Testis (tissue), 3 donors: ENCODE data around the gene FGF3. TPM values are rescaled to one million over a fixed set of nuclear protein-coding genes. Genes with fewer than 3 reads are reported as not detected.
"Not testable (repeated sequence)": the region's sequence is repeated elsewhere in the genome, so short reads cannot be mapped to it uniquely, and the experiment has no call there.

Experiments
- DNase-seq: peaks from one replicate; pipeline ENCODE4 v3.0.0-alpha.2; 2019
- H3K27ac ChIP-seq, 2 donors: fragments of 200-600 bp; sonication (generic); one replicate each; pipeline ENCODE4 v1.5.1; 2019
- H3K27me3 ChIP-seq: fragments of 200-600 bp; sonication (generic); one replicate; pipeline ENCODE4 v1.5.1; 2019
- H3K36me3 ChIP-seq: fragments of 200-600 bp; sonication (generic); one replicate; pipeline ENCODE4 v1.5.1; 2017; ENCODE audit warnings: low read depth; ENCODE audit errors: missing control alignments
- H3K4me1 ChIP-seq: fragments of 200-600 bp; sonication (generic); one replicate; pipeline ENCODE4 v1.5.1; 2019
- H3K4me3 ChIP-seq, 2 donors: fragments of 200-600 bp; sonication (generic); one replicate each; pipeline ENCODE4 v1.5.1; 2017 to 2019
- H3K9me3 ChIP-seq: fragments of 200-600 bp; sonication (generic); one replicate; pipeline ENCODE4 v1.5.1; 2017
- POLR2A ChIP-seq: fragments of 450-650 bp; IDR thresholded peaks from one replicate; pipeline ENCODE4 v1.6.1; 2017; ENCODE audit warnings: antibody characterized with exemption, mild to moderate bottlenecking, moderate library complexity
- WGBS, 2 donors: methylation state at CpG; one replicate each; pipeline ENCODE4 v1.1.5; 2018; 5-methylcytosine and 5-hydroxymethylcytosine counted together
- intact Hi-C: fragments of 100-400 bp; cut with DNase I; formaldehyde crosslinking; loops from one replicate; pipeline ENCODE4 v1.15.1; 2023; ENCODE audit warnings: low total_unique reads
- polyA plus RNA-seq: library from polyadenylated mRNA; stranded (reverse); fragments of 350-450 nt; fragmentation: Illumina TruSeq; extraction: RNeasy Lipid Tissue Mini Kit (QIAGEN cat#74804); gene quantifications from one replicate; pipeline ENCODE4 v1.2.3, GENCODE V29; 2014; ENCODE audit warnings: low read depth, low replicate concordance; ENCODE audit not compliant: insufficient read depth
- total RNA-seq, 2 donors: library from RNA; depleted of rRNA; stranded (reverse); fragments of >200 nt; gene quantifications; one replicate each; pipeline ENCODE4 v1.2.3, GENCODE V29; 2016
- TF ChIP-seq, protein P1 (sequence below), 3 experiments: fragments of 450-650 bp in 2 of 3; fragments of 200-600 bp in 1 of 3; sonication (generic) in 1 of 3; IDR thresholded peaks; one replicate each; pipeline ENCODE4 v1.5.1; 2016 to 2019; ENCODE audit warnings: antibody characterized with exemption in 3 of 3, mild to moderate bottlenecking in 2 of 3, moderate library complexity in 1 of 3

Gene FGF3
- total and polyA plus RNA-seq, 3 donors from 2014 or later, result 0.50 TPM; not detected in 2

DNA sequence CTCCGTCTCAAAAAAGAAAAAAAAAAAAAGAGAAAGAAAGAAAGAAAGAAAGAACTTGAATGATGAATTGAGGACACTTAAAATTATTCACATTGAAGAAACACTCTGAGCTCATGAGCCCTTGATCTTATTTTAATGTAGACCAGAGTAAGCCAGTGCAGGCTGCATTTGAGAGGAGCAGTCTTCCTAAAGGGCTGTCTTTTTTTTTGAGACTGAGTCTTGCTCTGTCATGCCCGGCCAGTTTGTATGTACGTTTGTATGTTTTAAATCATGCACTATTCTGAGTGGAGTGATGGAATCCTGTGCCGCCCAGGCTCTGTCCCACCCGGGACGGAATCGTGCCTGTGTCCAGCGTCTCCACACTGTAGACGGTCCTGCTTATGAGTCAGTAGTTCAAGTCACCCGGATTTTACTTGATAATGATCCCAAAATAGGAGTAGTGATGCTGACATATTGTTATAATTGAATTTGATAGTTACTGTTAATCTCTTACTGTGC lies 53.7 kb downstream of the FGF3 start:
- 76 to 80% methylated on average over 10 of the region's 10 CpGs for WGBS, 2 donors
- intact Hi-C loops, result no loop called here
- Histone ChIP-seq H3K36me3 (no peaks in the 10 kb centered on the region), H3K9me3 (no peaks in the 10 kb centered on the region), H3K4me1 (no peaks in the 10 kb centered on the region), H3K4me3 (no peak overlapping the region), H3K27me3 (no peaks in the 10 kb centered on the region), H3K27ac (no peak overlapping the region)
- TF ChIP-seq, protein P1, sequence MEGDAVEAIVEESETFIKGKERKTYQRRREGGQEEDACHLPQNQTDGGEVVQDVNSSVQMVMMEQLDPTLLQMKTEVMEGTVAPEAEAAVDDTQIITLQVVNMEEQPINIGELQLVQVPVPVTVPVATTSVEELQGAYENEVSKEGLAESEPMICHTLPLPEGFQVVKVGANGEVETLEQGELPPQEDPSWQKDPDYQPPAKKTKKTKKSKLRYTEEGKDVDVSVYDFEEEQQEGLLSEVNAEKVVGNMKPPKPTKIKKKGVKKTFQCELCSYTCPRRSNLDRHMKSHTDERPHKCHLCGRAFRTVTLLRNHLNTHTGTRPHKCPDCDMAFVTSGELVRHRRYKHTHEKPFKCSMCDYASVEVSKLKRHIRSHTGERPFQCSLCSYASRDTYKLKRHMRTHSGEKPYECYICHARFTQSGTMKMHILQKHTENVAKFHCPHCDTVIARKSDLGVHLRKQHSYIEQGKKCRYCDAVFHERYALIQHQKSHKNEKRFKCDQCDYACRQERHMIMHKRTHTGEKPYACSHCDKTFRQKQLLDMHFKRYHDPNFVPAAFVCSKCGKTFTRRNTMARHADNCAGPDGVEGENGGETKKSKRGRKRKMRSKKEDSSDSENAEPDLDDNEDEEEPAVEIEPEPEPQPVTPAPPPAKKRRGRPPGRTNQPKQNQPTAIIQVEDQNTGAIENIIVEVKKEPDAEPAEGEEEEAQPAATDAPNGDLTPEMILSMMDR (IDR thresholded peaks at IDR 0.05), result no peak
- TF ChIP-seq POLR2A, result no peak
- no peak for DNase-seq

DNA sequence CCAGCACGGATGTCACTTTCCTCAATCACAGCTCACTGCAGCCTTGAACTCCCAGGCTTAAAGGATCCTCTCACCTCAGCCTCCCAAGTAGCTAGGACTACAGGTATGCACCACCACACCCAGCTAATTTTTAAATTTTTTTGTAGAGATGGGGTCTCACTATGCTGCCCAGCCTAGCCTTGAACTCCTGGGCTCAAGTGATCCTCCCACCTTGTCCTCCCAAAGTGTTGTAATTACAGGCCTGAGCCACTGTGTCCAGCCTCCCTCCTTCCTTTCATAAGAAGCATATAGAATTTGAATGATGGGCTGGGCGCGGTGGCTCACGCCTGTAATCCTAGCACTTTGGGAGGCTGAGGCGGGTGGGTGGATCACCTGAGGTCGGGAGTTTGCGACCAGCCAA lies 54.3 kb downstream of the FGF3 start:
- H3K27me3 ChIP-seq, H3K36me3 ChIP-seq, DNase-seq, intact Hi-C loops, H3K9me3 ChIP-seq, H3K27ac ChIP-seq, H3K4me1 ChIP-seq, H3K4me3 ChIP-seq: not testable (repeated sequence)
- 95 to 100% methylated on average over 7 of the region's 7 CpGs for WGBS, 2 donors

DNA sequence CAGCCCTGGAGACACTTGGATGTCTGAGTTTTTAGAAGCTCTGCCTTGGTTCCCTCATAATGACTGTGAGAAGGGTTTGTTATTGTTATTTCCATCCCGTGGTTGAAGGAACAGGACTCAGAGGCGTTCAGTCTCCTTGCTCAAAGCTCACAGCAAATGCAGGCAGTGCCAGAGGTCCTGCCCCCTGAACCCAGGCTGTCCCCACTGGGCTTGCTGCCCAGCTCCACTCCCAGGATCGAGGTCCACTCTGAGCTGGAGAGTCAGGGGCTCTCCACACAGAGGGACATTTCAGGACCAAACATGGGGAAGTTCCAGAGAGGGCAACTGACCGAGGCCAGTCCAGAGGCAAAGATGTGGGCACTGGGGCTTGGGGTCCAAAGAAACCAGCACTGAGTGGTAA lies 58.9 kb downstream of the FGF3 start:
- Histone ChIP-seq H3K4me3 (no peak overlapping the region), H3K27me3 (no peaks in the 10 kb centered on the region), H3K4me1 (no peaks in the 10 kb centered on the region), H3K9me3 (no peaks in the 10 kb centered on the region), H3K27ac (no peak overlapping the region), H3K36me3 (no peaks in the 10 kb centered on the region)
- WGBS, 2 donors, result 47 to 56% methylated on average over 3 to 4 of the region's 4 CpGs
- TF ChIP-seq, protein P1 (IDR thresholded peaks at IDR 0.05), result no peak
- intact Hi-C loops, result no loop called here
- DNase-seq, result no peak

Other genes starting within 250 kb of the FGF3 start
- 10 to 100 TPM in 1 of 2 donors, 1 to 10 TPM in 1; 8.8 to 13.7 TPM for gene CCND1, start 178.3 kb downstream of the FGF3 start, total RNA-seq
- 16.4 TPM for gene CCND1, start 178.3 kb downstream of the FGF3 start, polyA plus RNA-seq
- gene LTO1, start 144.1 kb downstream of the FGF3 start, total RNA-seq, result 10 to 100 TPM; 38.0 to 38.7 TPM
- 27.0 TPM for gene LTO1, start 144.1 kb downstream of the FGF3 start, polyA plus RNA-seq
- under 1 TPM; 0.31 TPM for gene FGF19, start 115.4 kb downstream of the FGF3 start, total RNA-seq
- 0.37 TPM for gene FGF19, start 115.4 kb downstream of the FGF3 start, polyA plus RNA-seq
- gene FGF4, start 44.1 kb downstream of the FGF3 start, total RNA-seq, result 1 to 10 TPM in 1 of 2 donors, under 1 TPM in 1; 0.87 to 2.8 TPM
- gene FGF4, start 44.1 kb downstream of the FGF3 start, polyA plus RNA-seq, result 0.28 TPM